GM18502 (cell line): Measurements from ENCODE around the gene PITPNB.

Experiments used
- ATAC-seq: cut with Tn5 transposase; IDR thresholded peaks from one replicate; pipeline ENCODE4 v1.9.1; 2021; ENCODE audit warnings: mild to moderate bottlenecking; ENCODE audit not compliant: unreplicated experiment, poor library complexity

PITPNB gene

DNA sequence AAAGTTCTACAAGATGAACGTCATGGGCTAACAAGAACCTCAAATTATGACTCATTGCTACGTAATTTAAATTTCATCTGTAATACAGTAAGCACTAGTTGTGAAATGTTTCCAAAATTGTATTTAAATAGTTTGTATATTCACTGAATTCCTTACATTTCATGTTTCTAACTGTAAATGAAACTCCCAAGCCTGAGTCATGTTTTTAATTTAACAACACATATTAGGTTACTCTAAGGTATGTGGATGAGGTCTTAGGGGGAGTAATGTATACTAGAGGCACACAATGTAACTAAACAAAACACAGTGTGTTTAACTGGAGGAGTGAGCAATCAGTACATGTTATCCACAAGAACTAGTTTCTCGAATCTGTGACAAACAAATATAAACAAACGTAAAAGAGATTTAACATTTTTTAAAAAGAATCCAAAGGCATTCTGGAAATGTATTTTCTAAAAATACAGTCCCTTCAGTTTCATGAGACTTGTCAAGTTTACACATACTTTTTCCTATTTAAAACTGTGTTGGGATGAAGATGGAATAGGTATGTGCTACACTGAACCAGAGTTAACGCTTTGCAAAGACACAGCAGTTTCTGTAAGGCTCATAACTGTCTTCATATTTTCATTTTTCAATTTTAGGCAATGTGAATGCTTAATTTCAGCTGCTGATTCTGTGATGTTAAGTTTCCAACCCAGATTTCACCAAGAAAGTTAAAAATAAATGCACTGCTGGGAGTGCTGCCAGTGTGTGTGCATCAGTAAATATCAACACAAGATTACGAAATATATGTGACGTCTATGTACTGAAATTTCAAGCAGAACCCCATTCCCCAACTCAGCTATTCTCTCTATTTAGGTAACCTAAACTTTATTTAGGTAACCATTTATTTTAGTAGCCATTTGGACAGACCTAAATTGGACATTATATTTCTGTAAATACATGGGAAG lies 52.6 kb downstream of the PITPNB start:
- ATAC-seq: no peak

- no peak for ATAC-seq
These were observed 53.6 kb downstream of the PITPNB start for GRCh38 chr22:27865496-27865895.

GRCh38 chr22:27863556-27863955 lies 55.5 kb downstream of the PITPNB start:
- ATAC-seq: no peak

DNA sequence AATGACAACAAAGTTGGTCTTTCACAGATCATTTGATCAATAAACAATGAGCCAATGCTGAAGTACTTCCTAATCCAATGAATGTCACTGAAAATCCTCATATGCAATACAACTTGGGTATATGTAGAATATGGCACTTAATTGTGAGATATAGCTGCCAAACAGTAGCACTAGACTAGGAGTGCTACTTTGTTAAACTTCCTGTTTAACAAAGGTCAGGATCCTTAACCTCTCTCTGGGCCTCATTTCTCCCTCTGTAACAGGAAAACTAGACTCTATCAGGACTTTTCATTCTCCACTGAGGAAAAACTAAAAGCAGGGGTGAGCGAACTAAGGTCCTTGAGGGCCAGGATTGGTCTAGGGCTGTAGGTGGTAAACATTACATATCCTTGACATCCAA lies 56.1 kb downstream of the PITPNB start:
- no peak for ATAC-seq

- no peak for ATAC-seq
These were observed 59.7 kb downstream of the PITPNB start for GRCh38 chr22:27859336-27859735.

DNA sequence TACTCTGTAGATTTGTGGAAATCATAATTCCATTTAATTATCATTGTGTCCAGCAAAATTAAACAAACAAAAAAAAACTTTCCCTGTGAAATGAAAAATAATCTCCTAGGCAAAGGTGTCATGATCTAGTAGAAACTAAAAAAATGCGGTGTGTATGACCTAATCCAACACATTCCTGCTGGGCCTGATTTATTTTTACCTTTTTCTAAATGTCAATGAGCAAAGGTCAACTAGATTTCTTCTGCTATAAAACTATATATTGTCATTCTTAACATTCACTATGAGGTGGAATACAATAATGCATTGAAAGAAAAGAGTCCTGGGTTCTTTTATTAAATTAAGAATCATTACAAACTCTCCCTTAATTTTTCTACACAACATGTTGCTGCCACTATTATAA lies 60.4 kb downstream of the PITPNB start:
- no peak for ATAC-seq

DNA sequence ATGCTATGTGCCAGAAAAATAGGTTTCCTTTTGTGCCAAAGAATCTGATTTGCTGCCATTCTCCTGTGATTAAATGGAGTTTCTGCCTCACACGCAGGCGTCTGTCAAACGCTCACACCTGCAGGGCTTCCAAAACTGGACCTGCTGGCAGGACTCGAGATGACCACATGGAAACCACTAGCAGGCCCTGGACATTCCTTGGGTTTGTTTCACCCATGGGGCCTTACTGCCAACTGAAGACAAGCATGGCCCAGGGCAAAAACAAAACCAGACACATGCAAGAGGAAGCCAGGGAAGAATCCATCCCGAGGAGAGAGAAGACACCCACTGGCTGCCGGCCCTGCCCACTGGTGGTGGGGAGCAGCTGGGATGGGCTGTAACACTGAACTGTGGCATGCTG lies 61.6 kb downstream of the PITPNB start:
- ATAC-seq: no peak

- no peak for ATAC-seq
These were observed 62.7 kb downstream of the PITPNB start for GRCh38 chr22:27856386-27856785.

DNA sequence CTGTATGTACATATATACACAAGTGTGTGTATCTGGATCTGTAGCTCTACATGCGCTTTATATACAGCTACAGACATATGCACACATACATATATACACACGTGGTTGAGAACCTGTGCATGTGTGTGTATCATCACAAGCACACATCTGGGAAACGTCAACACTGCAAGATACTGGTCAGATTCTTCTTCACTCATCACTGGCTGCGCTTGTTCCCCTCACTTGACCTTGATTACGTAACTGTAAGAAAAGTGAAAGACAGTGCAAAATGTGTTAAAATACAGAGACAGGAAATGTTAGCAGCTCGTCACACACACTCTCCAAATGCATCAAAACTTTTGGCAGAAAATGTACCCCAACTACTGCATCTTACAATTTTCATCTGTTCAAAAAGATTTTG lies 65.6 kb downstream of the PITPNB start:
- no peak for ATAC-seq

- no peak for ATAC-seq
These were observed 66.9 kb downstream of the PITPNB start for GRCh38 chr22:27851974-27852746.

- no peak for ATAC-seq
These were observed 69.0 kb downstream of the PITPNB start for GRCh38 chr22:27850000-27850521.

DNA sequence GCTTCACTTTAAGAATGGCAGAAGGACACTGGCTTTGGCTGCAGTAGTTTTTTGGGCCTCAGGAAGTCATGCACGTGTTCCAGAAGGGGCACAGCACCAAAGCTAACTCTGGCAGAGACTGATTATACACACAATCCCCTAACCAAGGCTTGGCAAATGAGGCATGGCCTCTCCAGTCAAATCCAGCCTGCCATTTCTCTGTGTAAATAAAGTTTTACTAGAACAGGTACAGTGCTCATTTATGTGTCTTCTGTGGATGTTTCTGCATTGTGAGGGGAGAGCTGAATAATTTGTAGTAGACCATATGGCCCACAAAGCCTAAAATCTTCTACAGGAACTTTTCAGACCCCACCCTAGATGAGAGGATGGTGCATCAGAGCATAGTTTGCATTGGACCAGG lies 71.1 kb downstream of the PITPNB start:
- ATAC-seq: no peak

- ATAC-seq: no peak
These were observed 72.1 kb downstream of the PITPNB start for GRCh38 chr22:27846910-27847309.

GRCh38 chr22:27846248-27846757 lies 72.8 kb downstream of the PITPNB start:
- no peak for ATAC-seq

DNA sequence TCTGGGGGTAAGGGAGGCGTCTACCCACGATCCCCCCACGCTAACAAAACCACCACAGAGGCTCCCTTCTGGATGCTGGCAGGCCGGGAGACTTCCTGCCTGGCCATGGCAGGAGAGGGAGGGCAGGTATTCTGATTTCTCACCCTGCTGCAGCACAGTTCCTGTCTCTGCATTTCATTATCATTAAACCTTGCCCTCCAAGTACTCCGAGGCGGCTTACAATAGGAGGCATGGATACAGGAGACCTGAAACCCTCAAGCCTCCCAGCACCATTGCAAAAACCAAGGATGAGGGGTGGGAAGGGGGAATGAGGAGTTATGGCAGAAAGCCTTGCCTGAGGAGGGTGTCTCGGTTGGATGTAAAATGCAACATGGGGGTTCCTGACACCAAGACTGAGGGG lies 73.4 kb downstream of the PITPNB start:
- ATAC-seq: no peak

DNA sequence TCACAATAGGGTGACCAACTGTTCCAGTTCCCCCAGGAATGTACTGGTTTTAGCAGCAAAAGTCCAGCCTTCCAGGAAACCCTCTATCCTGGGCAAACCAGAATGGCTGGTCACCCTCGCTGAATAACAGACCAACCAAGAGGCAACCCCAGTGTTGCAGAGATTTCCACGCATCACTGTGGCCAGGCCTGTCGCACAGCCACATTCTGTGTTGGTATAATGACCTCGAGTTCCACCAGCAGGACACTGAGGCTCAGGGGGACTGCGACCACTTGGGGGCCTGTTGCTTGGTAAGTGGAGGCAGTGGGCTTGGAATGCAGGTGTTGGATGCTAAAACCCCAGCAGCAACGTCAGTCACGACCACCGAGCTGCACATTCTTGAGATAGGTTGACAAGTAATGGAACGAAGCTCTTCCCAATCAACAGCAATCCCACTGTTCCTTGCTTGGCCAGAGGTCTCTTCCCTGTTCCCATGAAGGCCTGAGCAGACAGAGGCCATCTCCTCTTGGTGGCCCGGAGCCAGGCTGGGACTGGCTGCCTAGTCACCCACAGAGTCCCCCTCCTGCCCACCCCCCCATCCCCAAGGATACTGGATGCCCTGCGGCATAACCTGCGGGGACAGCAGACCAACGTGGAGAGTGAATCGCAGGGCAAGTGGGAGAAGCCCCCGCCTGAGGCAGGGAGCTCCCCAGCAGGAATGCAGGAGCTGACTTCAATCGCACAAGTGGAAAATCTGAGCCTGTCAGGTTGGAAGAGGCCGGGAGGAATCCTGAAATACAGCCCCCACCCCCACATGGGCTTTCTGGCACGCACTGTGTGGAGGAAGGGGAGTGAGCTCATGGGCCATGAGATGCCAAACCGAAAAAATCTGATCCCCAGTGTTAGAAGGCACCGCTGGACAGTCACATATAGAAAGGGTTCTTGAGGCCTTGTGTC lies 74.1 kb downstream of the PITPNB start:
- ATAC-seq: no peak

DNA sequence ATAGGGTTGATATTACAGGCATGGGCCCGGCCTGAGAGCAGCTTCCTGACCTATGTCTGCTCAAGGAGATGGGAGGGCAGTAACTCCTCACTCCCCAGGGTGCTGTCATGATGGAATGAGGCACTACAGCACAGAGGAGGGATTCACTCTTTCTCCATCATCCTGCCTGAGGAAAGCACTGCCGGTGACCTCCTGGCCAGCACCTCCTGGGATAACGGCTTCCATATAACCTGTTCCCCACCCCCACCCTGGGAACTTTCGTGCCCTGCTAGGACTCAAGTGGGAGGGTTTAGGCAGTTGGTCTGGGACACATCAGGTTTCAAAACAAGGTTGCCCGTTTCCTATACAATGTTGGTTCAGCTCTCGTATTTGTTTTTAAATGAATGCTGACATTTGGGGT lies 74.8 kb downstream of the PITPNB start:
- no peak for ATAC-seq

GRCh38 chr22:27843441-27843840 lies 75.6 kb downstream of the PITPNB start:
- ATAC-seq: no peak

DNA sequence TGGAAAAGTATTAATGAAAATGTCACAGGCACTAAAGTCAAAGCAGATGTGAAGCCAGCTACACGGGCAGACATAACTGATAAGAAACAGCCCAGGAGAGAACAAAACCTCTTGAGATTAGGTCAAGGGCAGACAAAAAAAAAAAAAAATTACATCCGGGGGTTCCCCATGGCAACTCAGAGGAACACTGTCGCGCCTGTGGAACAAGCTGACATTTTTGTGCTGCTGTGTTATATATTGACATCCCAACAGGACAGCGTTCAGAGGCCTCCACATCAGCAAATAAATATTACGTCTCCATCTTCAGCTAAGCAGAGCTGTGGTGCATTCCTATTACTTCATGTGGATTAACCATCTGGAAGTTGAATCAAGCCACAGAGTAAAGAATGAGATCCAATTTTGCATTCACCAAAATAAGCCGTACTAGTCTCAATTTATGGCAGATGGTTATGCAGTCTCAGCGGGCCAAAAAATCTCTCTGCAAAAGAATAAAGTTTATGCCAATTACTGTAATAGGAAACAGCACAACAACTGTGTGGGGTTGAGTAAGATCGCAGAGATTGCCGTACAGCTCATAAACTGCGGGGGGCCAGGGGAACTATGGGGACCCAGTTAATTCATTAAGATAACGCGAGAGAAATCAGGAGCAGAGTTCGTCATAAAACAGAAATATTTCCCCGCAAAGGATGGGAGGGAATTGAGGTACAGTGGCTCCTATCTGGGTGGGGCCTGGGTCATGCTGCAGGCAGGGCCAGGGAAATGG lies 76.2 kb downstream of the PITPNB start:
- ATAC-seq: no peak
